Activated naive CD8-positive, alpha-beta T cell treated with anti-CD3 and anti-CD28 coated beads, Interleukin-2, amount 50 U/mL, for 16 hours (primary cell): ENCODE results near the gene TBX19.

Experiments used
- DNase-seq: peaks from one replicate; pipeline ENCODE4 v3.0.0-alpha.2; 2020; ENCODE audit warnings: low read depth, low spot score

TBX19 gene

GRCh38 chr1:168280296-168280927, at the start of gene TBX19:
TSS of gene TBX19 (plus strand) at chr1:168280877. CDS start at chr1:168281091, 214 bp downstream.
- no peak for DNase-seq

- DNase-seq = no peak
Observed at GRCh38 chr1:168234846-168235547, 45.7 kb upstream of the TBX19 start.

DNA sequence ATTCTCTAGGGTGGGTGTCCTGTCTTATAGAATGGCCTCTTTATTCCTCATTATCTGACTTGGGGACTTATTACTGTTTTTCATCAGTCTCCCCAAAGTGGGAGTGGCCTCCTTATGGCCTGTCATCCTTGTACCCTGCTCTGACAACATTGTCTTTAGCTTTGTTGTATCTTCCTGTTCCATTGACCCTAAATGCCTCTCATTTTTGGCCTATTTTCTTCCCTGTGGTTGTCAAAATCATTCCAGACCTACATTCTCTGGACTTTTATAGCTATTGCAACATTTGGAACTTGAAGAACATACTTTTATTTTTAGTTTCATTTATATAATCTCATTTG, 45.2 kb upstream of the TBX19 start:
- DNase-seq = no peak

DNA sequence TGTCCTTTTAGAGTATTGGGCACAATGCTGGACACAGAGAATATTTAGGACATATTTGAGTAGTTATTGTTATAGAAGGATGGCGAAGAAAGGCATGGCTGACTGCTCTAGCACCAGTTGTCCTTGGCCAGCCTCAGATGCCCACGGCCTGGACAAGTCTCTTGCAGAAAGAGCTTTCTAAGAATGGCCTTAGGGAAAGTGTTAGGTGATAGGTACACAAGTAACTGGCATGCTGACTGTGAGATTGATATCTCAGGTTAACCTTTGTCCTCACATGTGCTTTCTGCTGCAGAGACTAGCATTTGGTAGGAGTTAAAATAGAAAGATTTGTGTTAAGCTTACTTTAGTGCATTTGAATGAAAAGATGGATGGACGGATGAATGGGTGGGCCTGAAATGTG, 44.7 kb upstream of the TBX19 start:
- DNase-seq = no peak

DNA sequence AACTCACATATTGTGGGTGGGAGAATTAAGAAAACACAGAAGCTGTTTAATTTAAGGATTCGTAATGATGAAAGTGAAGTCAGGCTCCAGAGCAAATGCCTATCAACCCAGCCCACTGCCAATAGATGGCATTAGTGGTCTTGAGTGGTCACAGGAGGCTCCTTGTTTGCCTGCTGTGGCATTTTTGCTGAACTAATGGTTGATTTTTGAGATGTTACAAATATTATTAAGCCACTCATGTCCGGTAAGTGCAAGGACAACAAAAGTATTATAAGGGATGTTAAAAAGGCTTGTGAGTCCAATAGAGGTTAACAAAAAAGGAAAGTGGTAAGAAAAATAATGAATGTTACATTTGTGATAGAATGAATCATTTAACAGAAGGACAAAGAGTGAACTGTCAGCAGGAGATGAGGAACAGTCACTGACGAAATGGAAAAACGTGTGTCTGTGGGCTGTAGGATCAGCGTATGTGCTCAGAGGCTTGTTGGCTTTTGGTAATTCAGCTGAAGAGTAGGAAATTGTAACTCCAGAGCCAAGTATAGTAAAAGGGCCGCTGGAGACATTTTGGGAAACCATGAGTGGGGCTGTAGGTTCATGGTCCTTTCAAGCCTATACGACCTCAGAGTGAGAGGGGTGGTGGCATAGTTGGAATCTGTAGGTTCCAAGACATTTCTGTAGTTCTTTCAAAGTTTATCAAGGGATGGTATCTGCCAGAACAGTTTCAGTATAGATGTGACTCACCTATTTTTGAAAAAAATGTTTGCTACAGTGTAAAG, 43.7 kb upstream of the TBX19 start:
- no peak for DNase-seq

GRCh38 chr1:168243198-168243597, 37.5 kb upstream of the TBX19 start:
- no peak for DNase-seq

GRCh38 chr1:168243636-168244212, 37.0 kb upstream of the TBX19 start:
- no peak for DNase-seq

- DNase-seq = no peak
Observed at GRCh38 chr1:168245042-168245441, 35.6 kb upstream of the TBX19 start.

DNA sequence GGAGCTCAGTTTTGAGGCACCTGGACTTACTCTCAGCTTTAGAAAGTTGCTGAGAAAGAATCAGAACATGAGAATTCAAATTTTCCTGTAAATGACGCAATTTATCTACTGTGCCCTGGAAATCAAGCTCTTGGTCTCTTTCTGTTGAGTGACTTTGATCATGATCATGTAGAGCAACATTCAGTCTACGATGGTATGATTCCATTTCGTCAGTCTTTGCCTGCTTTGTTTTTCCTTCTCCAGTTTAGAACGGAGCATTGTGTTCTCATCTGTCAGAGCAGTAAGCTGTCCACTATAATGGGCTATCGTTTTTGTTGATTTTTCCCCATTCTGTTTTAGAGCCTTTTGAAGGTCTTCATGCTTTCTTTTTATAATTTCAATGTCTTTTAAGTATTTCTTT, 34.2 kb upstream of the TBX19 start:
- no peak for DNase-seq

GRCh38 chr1:168252204-168252733, 28.4 kb upstream of the TBX19 start:
- DNase-seq = no peak

DNA sequence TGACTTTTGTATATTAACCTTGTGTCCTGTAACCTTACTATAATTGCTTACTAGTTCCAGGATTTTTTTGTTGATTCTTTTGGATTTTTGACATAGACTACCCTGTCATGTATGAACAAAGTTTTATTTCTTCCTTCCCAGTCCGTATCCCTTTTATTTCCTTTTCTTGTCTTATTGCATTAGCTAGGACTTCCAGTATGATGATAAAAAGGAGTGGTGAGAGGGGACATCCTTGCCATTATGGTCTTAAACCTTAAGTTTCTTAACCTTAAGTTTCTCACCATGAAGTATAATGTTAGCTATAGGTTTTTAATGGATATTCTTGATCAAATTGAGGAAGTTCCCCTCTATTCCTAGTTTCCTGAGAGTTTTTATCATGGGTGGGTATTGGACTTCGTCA, 24.5 kb upstream of the TBX19 start:
- no peak for DNase-seq

GRCh38 chr1:168257397-168257796, 23.3 kb upstream of the TBX19 start:
- no peak for DNase-seq

DNA sequence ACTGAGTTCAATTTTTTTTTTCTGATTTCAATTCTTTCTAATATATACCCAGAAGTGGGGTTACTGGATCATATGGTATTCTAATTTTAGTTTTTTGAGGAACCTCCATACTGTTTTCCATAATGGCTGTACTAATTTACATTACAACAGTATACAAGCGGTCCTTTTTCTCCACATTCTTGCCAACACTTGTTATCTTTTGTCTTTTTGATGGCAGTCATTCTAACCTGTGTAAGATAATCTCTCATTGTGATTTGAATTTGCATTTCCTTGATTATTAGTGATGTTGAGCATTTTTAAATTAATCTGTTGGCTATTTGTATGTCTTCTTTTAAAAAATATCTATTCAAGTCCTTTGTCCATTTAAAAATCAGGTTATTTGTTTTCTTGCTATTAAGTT, 21.1 kb upstream of the TBX19 start:
- no peak for DNase-seq

GRCh38 chr1:168260393-168260792, 20.3 kb upstream of the TBX19 start:
- no peak for DNase-seq

GRCh38 chr1:168261390-168261789, 19.3 kb upstream of the TBX19 start:
- DNase-seq = no peak

DNA sequence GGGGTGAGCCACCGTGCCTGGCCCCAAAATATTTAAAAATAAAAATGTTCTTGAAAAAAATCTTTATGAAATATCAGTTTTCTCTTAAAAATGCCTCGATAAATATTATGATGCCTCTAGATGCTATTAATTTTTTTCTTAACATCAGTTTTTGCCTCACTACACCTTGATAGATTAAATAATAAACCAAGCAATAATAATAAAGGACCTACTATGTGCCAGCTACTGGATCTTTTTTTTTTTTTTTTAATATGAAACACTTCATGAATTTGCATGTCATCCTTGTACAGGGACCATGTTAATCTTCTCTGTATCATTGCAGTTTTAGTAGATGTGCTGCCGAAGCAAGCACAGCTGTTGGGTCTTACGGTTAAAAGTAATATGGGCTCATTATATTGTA, 17.5 kb upstream of the TBX19 start:
- DNase-seq = no peak

- no peak for DNase-seq
Observed at GRCh38 chr1:168264296-168264695, 16.4 kb upstream of the TBX19 start.

DNA sequence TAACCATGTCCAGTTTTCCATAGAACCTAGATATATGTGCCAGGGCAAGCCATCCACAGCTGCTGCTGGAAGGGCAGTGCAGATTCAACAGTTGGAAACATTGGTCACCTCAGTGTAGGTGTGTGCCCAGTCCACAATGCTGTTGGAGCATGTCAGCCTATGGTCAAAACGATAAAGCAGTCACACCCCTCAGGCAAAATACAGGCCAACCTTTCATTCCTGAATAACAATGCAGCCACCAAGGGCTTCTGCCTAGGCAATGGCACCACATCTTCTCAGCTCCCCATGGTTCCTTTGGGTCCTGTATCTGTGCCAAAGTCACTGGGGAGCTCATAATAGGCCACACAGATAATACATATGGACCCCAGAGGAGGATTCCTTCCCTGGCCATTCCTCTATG, 15.1 kb upstream of the TBX19 start:
- no peak for DNase-seq

- no peak for DNase-seq
Observed at GRCh38 chr1:168266644-168267186, 14.0 kb upstream of the TBX19 start.

GRCh38 chr1:168271636-168272035, 9.0 kb upstream of the TBX19 start:
- DNase-seq = no peak

- DNase-seq = no peak
Observed at GRCh38 chr1:168273575-168273974, 7.1 kb upstream of the TBX19 start.

GRCh38 chr1:168279253-168279652, 1.4 kb upstream of the TBX19 start:
- no peak for DNase-seq
